NCI-H2107 (cell line): ENCODE measurements around the gene DSE.
"Not testable (repeated sequence)": the region's sequence is repeated elsewhere in the genome, so short reads cannot be mapped to it uniquely, and the experiment has no call there.

Experiments
- DNase-seq: peaks from one replicate; lab custom pipeline; 2025; lab: John Stamatoyannopoulos, UW

The DSE gene

GRCh38 chr6:116370760-116371119 lies at the start of gene DSE:
TSS of gene DSE (plus strand) at chr6:116370947. CDS start at chr6:116399251, 28,304 bp downstream.
- DNase-seq, result peak; percentile 12

- DNase-seq, result not testable (repeated sequence)
These were observed 48.8 kb upstream of the DSE start for GRCh38 chr6:116321933-116322332.

- DNase-seq, result no peak
These were observed 46.9 kb upstream of the DSE start for GRCh38 chr6:116323863-116324262.

- DNase-seq, result not testable (repeated sequence)
These were observed 45.1 kb upstream of the DSE start for GRCh38 chr6:116325634-116326132.

- DNase-seq, result no peak
These were observed 44.5 kb upstream of the DSE start for GRCh38 chr6:116326181-116326671.

GRCh38 chr6:116326996-116327395 lies 43.8 kb upstream of the DSE start:
- no peak for DNase-seq

GRCh38 chr6:116327803-116328527 lies 42.8 kb upstream of the DSE start:
- no peak for DNase-seq

- DNase-seq, result no peak
These were observed 42.2 kb upstream of the DSE start for GRCh38 chr6:116328528-116328903.

- no peak for DNase-seq
These were observed 41.6 kb upstream of the DSE start for GRCh38 chr6:116329156-116329555.

- DNase-seq, result no peak
These were observed 40.2 kb upstream of the DSE start for GRCh38 chr6:116330511-116330910.

GRCh38 chr6:116332096-116332495 lies 38.7 kb upstream of the DSE start:
- DNase-seq, result no peak

GRCh38 chr6:116334638-116335409 lies 35.9 kb upstream of the DSE start:
- DNase-seq, result not testable (repeated sequence)

- no peak for DNase-seq
These were observed 35.0 kb upstream of the DSE start for GRCh38 chr6:116335612-116336215.

GRCh38 chr6:116338943-116339342 lies 31.8 kb upstream of the DSE start:
- no peak for DNase-seq

GRCh38 chr6:116340625-116341024 lies 30.1 kb upstream of the DSE start:
- not testable (repeated sequence) for DNase-seq

- no peak for DNase-seq
These were observed 21.5 kb upstream of the DSE start for GRCh38 chr6:116349216-116349615.

- no peak for DNase-seq
These were observed 19.6 kb upstream of the DSE start for GRCh38 chr6:116351101-116351500.

GRCh38 chr6:116352515-116353471 lies 18.0 kb upstream of the DSE start:
- no peak for DNase-seq

- DNase-seq, result no peak
These were observed 16.5 kb upstream of the DSE start for GRCh38 chr6:116354236-116354635.

- no peak for DNase-seq
These were observed 15.0 kb upstream of the DSE start for GRCh38 chr6:116355796-116356195.

GRCh38 chr6:116359131-116359530 lies 11.6 kb upstream of the DSE start:
- DNase-seq, result no peak

- DNase-seq, result no peak
These were observed 10.9 kb upstream of the DSE start for GRCh38 chr6:116359835-116360234.
